GM18517 (cell line): ENCODE measurements around the gene SCEL.
A peak's percentile ranks its signal among the peaks of the same experiment; 100 is the strongest.

ENCODE experiments used
- ATAC-seq: cut with Tn5 transposase; IDR thresholded peaks from one replicate; pipeline ENCODE4 v1.9.1; 2021; ENCODE audit warnings: mild to moderate bottlenecking, moderate library complexity; ENCODE audit not compliant: unreplicated experiment

Gene SCEL

GRCh38 chr13:77519808-77520207 lies 15.7 kb upstream of the SCEL start:
- no peak for ATAC-seq

- no peak for ATAC-seq
These were observed 14.3 kb upstream of the SCEL start for GRCh38 chr13:77521194-77521593.

GRCh38 chr13:77521595-77522367 lies 13.7 kb upstream of the SCEL start:
- ATAC-seq = no peak

- no peak for ATAC-seq
These were observed 13.1 kb upstream of the SCEL start for GRCh38 chr13:77522444-77522843.

GRCh38 chr13:77523386-77523785 lies 12.1 kb upstream of the SCEL start:
- ATAC-seq = no peak

GRCh38 chr13:77523834-77524728 lies 11.4 kb upstream of the SCEL start:
- no peak for ATAC-seq

GRCh38 chr13:77528414-77528813 lies 7.1 kb upstream of the SCEL start:
- ATAC-seq = no peak

- peak; percentile 81 for ATAC-seq
These were observed 6.5 kb upstream of the SCEL start for GRCh38 chr13:77528834-77529500.

GRCh38 chr13:77529501-77529840 lies 6.0 kb upstream of the SCEL start:
- ATAC-seq = no peak

GRCh38 chr13:77530875-77531274 lies 4.6 kb upstream of the SCEL start:
- no peak for ATAC-seq

- ATAC-seq = no peak
These were observed 2.5 kb upstream of the SCEL start for GRCh38 chr13:77532983-77533382.

GRCh38 chr13:77533875-77534788 lies 1.4 kb upstream of the SCEL start:
- no peak for ATAC-seq

GRCh38 chr13:77536358-77536757 lies 852 bp downstream of the SCEL start:
- ATAC-seq = no peak

- ATAC-seq = no peak
These were observed 1.9 kb downstream of the SCEL start for GRCh38 chr13:77537289-77537919.

GRCh38 chr13:77543711-77544110 lies 8.2 kb downstream of the SCEL start:
- no peak for ATAC-seq

GRCh38 chr13:77544355-77544754 lies 8.8 kb downstream of the SCEL start:
- peak; percentile 16 for ATAC-seq

- ATAC-seq = peak; percentile 77
These were observed 9.3 kb downstream of the SCEL start for GRCh38 chr13:77544758-77545338.

- ATAC-seq = no peak
These were observed 10.3 kb downstream of the SCEL start for GRCh38 chr13:77545626-77546412.

- no peak for ATAC-seq
These were observed 12.6 kb downstream of the SCEL start for GRCh38 chr13:77548095-77548494.
